Fibroblast of lung (primary cell): ENCODE measurements around the gene CD109.

ENCODE experiments used
- CTCF ChIP-seq, 2 donors: IDR thresholded peaks in 1 of 2; conservative IDR thresholded peaks in 1 of 2; 1 replicate in 1 of 2; 2 replicates in 1 of 2; pipeline ENCODE4 v1.5.1; 2011 to 2012; ENCODE audit warnings: low read length in 2 of 2, control low read depth in 1 of 2, inconsistent platforms in 1 of 2, low read depth in 1 of 2, mild to moderate bottlenecking in 1 of 2
- EZH2 ChIP-seq: IDR thresholded peaks from 2 replicates; pipeline ENCODE4 v1.5.1; 2012; ENCODE audit warnings: low read length, control low read depth, mild to moderate bottlenecking; ENCODE audit errors: missing control alignments

- TF ChIP-seq CTCF (conservative IDR thresholded peaks at IDR 0.05 in 1 of 2, IDR thresholded peaks at IDR 0.05 in 1 of 2; ENCODE audit: low read depth in 1 of 2, low read length in 2 of 2) (no peak), EZH2 (no peak)
Measured at GRCh38 chr6:73826571-73826970, 130.6 kb downstream of the CD109 start.
